ENCODE results near the gene CD8B2. TPM values are rescaled to one million over a fixed set of nuclear protein-coding genes. Genes with fewer than 3 reads are reported as not detected.

The CD8B2 gene
- total RNA-seq, 3 donors from 2014 or later: 0.07 to 0.26 (median 0.16) TPM

DNA sequence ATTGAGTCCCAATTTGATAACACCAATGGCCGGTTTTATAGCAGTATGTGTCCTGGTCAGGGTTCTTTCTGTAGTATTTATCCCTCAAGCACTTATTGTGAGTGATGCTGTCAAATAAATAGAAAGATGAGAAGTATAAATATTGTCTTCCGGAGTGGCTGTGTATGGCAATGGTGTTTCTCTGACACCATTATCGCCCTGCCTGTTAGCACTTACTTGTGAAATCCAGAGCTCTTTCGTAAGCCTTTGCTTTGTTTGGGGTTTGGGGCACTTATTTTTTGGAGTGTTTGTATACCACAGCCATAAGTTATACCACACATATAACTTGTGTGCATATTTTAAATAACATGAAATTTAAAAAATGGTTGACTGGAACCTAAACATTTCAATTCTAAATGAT lies 29.3 kb downstream of the CD8B2 start:
- DNase-seq: no peak
- Histone ChIP-seq H3K4me1 (ENCODE audit: low read depth) (no peaks in the 10 kb centered on the region), H3K9me3 (no peaks in the 10 kb centered on the region), H3K4me3 (no peak overlapping the region), H3K36me3 (ENCODE audit: low read depth) (no peaks in the 10 kb centered on the region)
- TF ChIP-seq, protein P1, sequence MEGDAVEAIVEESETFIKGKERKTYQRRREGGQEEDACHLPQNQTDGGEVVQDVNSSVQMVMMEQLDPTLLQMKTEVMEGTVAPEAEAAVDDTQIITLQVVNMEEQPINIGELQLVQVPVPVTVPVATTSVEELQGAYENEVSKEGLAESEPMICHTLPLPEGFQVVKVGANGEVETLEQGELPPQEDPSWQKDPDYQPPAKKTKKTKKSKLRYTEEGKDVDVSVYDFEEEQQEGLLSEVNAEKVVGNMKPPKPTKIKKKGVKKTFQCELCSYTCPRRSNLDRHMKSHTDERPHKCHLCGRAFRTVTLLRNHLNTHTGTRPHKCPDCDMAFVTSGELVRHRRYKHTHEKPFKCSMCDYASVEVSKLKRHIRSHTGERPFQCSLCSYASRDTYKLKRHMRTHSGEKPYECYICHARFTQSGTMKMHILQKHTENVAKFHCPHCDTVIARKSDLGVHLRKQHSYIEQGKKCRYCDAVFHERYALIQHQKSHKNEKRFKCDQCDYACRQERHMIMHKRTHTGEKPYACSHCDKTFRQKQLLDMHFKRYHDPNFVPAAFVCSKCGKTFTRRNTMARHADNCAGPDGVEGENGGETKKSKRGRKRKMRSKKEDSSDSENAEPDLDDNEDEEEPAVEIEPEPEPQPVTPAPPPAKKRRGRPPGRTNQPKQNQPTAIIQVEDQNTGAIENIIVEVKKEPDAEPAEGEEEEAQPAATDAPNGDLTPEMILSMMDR (IDR thresholded peaks at IDR 0.05): no peak
- intact Hi-C loops (cut with DNase I, micrococcal nuclease): no loop called here
- no peak for ATAC-seq

DNA sequence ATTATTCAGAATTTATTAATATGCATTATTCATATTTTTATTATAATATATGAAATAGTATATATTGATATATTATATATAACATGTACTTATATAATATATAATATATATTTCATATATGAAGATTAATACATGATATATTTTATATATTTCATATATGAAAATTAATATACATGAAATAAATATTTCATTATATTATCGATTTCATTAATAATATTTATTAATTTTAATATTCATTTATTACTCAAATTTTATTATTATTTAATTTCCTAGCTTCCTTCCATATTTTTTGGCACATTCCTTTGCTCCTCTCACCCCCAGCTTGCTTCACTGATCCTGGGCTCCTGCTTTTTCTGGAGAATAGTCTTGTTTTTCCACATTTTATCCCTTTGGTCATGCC lies 29.7 kb downstream of the CD8B2 start:
- DNase-seq: no peak
- no peak for ATAC-seq
- Histone ChIP-seq H3K4me1 (ENCODE audit: low read depth) (no peaks in the 10 kb centered on the region), H3K36me3 (ENCODE audit: low read depth) (no peaks in the 10 kb centered on the region), H3K9me3 (no peaks in the 10 kb centered on the region), H3K4me3 (no peak overlapping the region)
- TF ChIP-seq, protein P1 (IDR thresholded peaks at IDR 0.05): no peak
- intact Hi-C loops (cut with DNase I, micrococcal nuclease): no loop called here

DNA sequence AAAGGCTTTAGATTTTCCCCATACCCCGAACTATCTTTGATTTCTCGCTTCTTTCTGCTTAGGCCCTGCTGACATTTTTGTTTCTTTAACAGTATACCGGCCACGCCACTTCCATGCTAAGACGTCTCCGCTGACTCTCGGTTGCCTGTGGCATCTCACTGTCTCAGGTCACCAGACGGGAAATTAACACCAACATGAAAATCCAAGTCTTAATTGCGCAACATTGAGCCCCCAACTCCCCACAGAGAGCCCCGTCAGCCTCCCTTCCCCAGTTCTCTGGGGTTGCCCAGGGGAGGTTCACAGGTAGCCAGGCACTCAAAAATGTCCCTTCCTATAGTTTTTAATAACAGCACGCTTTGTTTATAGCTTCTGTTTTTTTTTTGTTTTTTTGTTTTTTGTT lies 30.2 kb downstream of the CD8B2 start:
- Histone ChIP-seq H3K4me3 (no peak overlapping the region), H3K9me3 (no peaks in the 10 kb centered on the region), H3K4me1 (ENCODE audit: low read depth) (no peaks in the 10 kb centered on the region), H3K36me3 (ENCODE audit: low read depth) (no peaks in the 10 kb centered on the region)
- DNase-seq (no peak), ATAC-seq (no peak)
- intact Hi-C loops (cut with DNase I, micrococcal nuclease): no loop called here
- TF ChIP-seq, protein P1 (IDR thresholded peaks at IDR 0.05): no peak

DNA sequence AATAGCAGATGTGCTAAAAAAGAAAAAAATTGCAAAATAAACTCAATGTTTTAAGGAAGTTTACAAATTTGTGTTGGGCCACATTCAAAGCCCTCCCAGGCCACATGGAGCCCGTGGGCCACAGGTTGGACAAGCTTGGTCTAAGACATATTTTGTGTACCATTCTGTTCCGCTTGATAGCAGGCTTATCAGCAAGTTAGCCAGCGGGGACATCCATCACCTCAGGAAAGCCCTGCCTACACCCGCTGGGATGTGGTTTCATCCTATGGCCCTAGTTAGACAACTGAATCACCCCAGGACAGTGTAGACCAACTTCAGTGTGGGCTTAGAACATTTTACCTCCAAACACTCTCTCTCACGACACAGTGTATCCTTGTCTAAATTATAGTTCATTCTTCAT lies 32.6 kb downstream of the CD8B2 start:
- ATAC-seq: no peak
- no peaks in the 10 kb centered on the region for H3K9me3 ChIP-seq
- H3K36me3 ChIP-seq (ENCODE audit: low read depth): no peaks in the 10 kb centered on the region
- H3K4me3 ChIP-seq: no peak overlapping the region
- intact Hi-C loops (cut with DNase I, micrococcal nuclease): no loop called here
- TF ChIP-seq, protein P1 (IDR thresholded peaks at IDR 0.05): no peak
- H3K4me1 ChIP-seq (ENCODE audit: low read depth): no peaks in the 10 kb centered on the region
- no peak for DNase-seq

DNA sequence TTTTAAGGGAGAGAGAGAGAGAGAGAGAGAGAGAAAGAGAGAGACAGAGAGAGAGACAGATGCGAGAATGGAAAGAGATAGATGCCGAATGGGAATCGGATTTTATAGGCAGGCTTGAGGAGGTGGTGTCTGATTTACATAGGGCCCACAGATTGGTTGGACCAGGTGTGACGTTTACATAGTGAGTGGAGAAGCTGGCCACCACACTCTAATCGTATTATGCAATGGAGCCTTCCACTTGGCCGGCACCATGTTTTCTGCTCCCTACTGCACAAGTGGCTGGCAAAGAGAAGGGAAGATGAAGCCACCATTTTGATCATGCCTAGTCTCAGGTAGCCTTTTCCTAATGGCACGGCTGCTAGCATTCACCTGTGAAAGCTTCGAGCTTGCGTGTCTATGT lies 33.9 kb downstream of the CD8B2 start:
- no peak overlapping the region for H3K4me3 ChIP-seq
- no peaks in the 10 kb centered on the region for H3K36me3 ChIP-seq (ENCODE audit: low read depth)
- TF ChIP-seq, protein P1 (IDR thresholded peaks at IDR 0.05): no peak
- no peaks in the 10 kb centered on the region for H3K9me3 ChIP-seq
- H3K4me1 ChIP-seq (ENCODE audit: low read depth): no peaks in the 10 kb centered on the region
- no peak for DNase-seq
- intact Hi-C loops (cut with DNase I, micrococcal nuclease): no loop called here
- no peak for ATAC-seq

DNA sequence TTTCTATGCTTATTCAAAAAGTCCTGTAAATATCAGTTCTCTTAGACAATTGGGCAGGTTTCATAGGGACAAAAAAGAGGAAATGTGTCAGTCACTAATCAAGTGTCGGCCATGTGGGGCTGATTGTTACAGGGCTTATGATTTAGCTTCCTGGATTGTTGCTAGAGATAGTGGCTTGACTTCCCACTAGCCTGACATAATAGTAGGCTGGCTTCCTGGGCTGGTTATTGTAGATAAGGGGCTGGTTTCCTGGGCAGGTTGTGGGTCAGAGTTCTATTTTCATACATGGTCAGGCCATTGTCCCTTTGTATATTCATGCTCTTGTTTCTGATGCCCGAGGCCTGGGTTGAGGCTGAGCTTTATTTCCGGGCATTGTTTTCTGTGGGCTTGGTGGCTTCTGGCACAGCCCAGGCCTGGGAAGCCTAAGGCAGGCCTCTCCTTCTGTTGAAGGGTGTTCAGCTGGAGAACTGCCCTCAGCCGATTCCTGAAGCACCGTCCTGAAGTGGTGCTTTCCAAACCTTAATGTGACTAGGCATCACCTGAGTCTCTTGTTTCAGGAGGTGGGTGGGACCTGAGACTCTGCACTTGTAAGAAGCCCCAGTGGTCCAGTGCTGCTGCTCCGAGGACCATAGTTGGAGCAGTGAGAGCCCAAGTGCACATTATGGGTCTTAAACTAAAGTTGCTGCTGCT lies 37.0 kb downstream of the CD8B2 start:
- TF ChIP-seq, protein P1 (IDR thresholded peaks at IDR 0.05): no peak
- Histone ChIP-seq H3K36me3 (ENCODE audit: low read depth) (no peaks in the 10 kb centered on the region), H3K4me3 (no peak overlapping the region), H3K4me1 (ENCODE audit: low read depth) (no peaks in the 10 kb centered on the region), H3K9me3 (no peaks in the 10 kb centered on the region)
- intact Hi-C loops (cut with DNase I, micrococcal nuclease): no loop called here
- DNase-seq: no peak
- ATAC-seq: no peak

Measured in mucosa of descending colon (tissue), 3 donors.